IPS DF 4.7 (cell line): ENCODE data around the gene HSP90B1.

Experiments used
- DNase-seq: peaks from one replicate; pipeline ENCODE4 v3.0.0-alpha.2; 2013; ENCODE audit warnings: low spot score; ENCODE audit errors: extremely low read depth

Gene HSP90B1

GRCh38 chr12:103969391-103969790, 39.2 kb downstream of the HSP90B1 start:
- no peak for DNase-seq

GRCh38 chr12:103973909-103974308, 43.7 kb downstream of the HSP90B1 start:
- no peak for DNase-seq

- no peak for DNase-seq
Observed at GRCh38 chr12:103975368-103975767, 45.2 kb downstream of the HSP90B1 start.

DNA sequence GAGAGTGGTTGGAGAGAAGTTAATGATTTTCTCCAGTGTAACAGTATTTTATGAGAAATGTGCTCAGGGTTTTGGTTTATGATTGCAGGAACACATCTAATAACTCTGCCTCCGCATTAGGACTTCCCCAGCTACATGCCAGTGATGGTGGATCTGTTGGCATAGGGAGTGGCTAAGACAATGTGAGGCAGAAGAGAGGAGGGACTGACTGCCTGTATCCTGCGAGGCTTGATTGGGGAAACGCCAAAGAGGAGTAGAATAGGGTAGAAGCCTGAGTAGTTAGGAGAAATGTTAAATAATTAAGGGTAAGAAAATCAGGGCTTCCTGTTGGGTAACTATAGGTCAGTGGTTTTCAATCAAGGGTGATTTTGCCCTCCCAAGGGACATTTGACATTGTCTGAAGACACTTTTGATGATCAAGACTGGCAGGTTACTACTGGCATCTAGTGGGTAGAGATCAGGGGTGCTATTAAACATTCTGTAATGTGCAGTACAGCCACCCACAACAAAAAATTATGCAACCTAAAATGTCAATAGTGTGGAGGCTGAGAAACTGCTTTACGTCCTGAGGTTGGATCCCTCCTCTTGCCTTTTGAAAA, 48.3 kb downstream of the HSP90B1 start:
- DNase-seq = no peak

GRCh38 chr12:103986829-103987228, 56.6 kb downstream of the HSP90B1 start:
- peak; percentile 46 for DNase-seq

- no peak for DNase-seq
Observed at GRCh38 chr12:103994235-103994634, 64.0 kb downstream of the HSP90B1 start.

- no peak for DNase-seq
Observed at GRCh38 chr12:103996595-103996994, 66.4 kb downstream of the HSP90B1 start.

DNA sequence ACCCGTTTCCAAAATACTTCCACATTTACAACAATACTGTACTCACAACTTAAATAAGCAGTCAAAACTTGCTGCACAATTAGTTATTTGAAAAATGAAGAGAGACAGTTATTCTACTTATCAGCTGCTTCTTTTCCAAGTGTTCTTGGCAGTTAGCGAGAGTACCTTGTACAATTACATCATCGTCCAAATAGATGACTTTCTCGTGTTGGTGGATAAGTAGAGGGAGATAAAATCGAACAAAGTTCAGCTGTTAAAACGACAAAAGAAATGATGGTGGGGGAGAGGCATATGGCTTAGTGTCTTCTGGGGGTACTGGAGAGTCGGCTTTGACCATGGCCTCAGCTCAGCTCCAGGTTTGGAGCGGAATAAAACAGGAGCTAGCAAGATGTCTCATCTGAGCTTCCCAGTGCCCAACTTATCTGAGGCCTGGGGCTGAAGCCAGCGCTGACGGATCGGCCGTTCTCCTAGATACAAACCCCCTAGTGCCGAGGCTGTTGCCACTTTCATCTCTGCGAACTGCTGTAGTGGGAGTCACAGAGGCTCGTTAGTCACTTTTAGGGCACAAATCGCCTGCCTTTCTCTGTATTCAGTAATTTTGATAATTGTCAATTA, 67.2 kb downstream of the HSP90B1 start:
- no peak for DNase-seq
